ENCODE results near the gene CDKL2. TPM values are rescaled to one million over a fixed set of nuclear protein-coding genes. Genes with fewer than 3 reads are reported as not detected.
A peak's percentile ranks its signal among the peaks of the same experiment; 100 is the strongest.

The CDKL2 gene
- total and polyA plus RNA-seq, 9 of the 15 experiments (the other 6 are each of a cell fraction or from before 2014, with no cell fraction given), result 0.01 to 0.16 TPM; not detected in 7

DNA sequence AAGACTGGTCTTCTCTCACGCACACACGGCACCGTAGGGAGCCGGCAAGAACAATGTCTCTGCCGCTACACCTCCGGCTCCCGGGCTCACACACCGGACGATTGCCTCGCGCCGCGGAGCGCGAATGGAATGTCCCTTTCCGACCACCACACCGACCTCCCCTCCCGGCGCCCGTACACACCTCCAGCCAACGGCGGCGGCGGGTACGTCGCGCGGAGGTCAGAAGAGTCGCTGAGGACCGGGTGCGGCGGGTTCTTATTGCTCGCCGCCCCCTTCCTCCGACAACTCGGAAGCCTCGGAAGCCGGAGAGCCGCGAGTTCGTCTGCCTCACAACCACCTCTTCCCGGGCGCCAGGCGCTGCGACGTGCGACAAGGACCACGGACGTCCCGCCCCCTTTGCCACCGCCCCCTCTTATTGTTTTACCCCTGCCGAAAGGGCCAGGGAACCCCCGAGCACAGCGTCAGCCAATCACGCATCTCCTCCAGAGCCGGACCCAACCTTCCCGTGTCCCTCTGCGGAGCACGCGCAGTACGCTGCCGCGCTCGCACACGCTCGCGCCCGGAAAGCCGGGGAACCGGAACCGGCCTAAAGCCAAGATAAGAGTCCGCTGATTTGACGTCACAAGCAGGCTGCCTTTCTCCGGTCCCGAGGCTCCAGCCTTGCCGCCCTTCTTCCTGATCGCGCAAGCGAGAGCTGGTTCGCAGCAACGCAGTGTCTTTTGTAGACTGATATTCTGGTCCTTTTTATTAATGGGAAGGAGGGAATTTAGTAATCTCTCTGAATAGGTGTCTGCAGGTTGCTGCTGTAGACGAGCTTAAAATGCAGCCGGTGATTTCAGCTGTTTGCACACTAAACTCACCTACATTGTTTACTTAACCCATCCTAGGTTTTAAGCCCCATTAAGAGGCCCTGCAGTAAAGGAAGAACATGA lies 43.0 kb upstream of the CDKL2 start, which contains the start of gene G3BP2 (continued):
- 0 out of 4 replicates have a peak, but pooled peaks of 1 of the 2 experiments have one; percentile 22 for TF ChIP-seq RCOR1 (IDR thresholded peaks at IDR 0.05; ENCODE audit: borderline replicate concordance in 1 of 2, low read depth in 2 of 2, low read length in 2 of 2)
- TF ChIP-seq OTX1 (CRISPR knock-in tag; IDR thresholded peaks at IDR 0.05), result 0 out of 2 replicates have a peak, but pooled peaks have one; percentile 43
- no peak for TF ChIP-seq HEY1 (CRISPR knock-in tag; IDR thresholded peaks at IDR 0.05; ENCODE audit: borderline replicate concordance)
- TF ChIP-seq, protein P1, sequence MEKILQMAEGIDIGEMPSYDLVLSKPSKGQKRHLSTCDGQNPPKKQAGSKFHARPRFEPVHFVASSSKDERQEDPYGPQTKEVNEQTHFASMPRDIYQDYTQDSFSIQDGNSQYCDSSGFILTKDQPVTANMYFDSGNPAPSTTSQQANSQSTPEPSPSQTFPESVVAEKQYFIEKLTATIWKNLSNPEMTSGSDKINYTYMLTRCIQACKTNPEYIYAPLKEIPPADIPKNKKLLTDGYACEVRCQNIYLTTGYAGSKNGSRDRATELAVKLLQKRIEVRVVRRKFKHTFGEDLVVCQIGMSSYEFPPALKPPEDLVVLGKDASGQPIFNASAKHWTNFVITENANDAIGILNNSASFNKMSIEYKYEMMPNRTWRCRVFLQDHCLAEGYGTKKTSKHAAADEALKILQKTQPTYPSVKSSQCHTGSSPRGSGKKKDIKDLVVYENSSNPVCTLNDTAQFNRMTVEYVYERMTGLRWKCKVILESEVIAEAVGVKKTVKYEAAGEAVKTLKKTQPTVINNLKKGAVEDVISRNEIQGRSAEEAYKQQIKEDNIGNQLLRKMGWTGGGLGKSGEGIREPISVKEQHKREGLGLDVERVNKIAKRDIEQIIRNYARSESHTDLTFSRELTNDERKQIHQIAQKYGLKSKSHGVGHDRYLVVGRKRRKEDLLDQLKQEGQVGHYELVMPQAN (IDR thresholded peaks at IDR 0.05; ENCODE audit: borderline replicate concordance), result peak; percentile 73
- no peak for TF ChIP-seq ZNF184 (CRISPR knock-in tag; IDR thresholded peaks at IDR 0.05)
- TF ChIP-seq HNRNPUL1 (IDR thresholded peaks at IDR 0.05; ENCODE audit: low read length), result no peak
- TF ChIP-seq, protein P2, sequence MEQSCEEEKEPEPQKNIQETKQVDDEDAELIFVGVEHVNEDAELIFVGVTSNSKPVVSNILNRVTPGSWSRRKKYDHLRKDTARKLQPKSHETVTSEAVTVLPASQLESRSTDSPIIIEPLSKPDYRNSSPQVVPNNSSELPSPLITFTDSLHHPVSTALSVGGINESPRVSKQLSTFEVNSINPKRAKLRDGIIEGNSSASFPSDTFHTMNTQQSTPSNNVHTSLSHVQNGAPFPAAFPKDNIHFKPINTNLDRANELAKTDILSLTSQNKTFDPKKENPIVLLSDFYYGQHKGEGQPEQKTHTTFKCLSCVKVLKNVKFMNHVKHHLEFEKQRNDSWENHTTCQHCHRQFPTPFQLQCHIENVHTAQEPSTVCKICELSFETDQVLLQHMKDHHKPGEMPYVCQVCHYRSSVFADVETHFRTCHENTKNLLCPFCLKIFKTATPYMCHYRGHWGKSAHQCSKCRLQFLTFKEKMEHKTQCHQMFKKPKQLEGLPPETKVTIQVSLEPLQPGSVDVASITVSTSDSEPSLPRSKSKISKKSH (CRISPR knock-in tag; IDR thresholded peaks at IDR 0.05), result no peak
- TF ChIP-seq, protein P3, sequence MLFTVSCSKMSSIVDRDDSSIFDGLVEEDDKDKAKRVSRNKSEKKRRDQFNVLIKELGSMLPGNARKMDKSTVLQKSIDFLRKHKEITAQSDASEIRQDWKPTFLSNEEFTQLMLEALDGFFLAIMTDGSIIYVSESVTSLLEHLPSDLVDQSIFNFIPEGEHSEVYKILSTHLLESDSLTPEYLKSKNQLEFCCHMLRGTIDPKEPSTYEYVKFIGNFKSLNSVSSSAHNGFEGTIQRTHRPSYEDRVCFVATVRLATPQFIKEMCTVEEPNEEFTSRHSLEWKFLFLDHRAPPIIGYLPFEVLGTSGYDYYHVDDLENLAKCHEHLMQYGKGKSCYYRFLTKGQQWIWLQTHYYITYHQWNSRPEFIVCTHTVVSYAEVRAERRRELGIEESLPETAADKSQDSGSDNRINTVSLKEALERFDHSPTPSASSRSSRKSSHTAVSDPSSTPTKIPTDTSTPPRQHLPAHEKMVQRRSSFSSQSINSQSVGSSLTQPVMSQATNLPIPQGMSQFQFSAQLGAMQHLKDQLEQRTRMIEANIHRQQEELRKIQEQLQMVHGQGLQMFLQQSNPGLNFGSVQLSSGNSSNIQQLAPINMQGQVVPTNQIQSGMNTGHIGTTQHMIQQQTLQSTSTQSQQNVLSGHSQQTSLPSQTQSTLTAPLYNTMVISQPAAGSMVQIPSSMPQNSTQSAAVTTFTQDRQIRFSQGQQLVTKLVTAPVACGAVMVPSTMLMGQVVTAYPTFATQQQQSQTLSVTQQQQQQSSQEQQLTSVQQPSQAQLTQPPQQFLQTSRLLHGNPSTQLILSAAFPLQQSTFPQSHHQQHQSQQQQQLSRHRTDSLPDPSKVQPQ (CRISPR knock-in tag; IDR thresholded peaks at IDR 0.05; ENCODE audit: borderline replicate concordance), result no peak
- peak; percentile 69 for TF ChIP-seq JUND (IDR thresholded peaks at IDR 0.05; ENCODE audit: borderline replicate concordance, low read depth, low read length)
- TF ChIP-seq JUND (tag; IDR thresholded peaks at IDR 0.05; ENCODE audit: borderline replicate concordance, low read depth, low read length), result peak; percentile 69; the same call in 2 of the 3 replicates
- TF ChIP-seq SOX6 (IDR thresholded peaks at IDR 0.05), result peak; percentile 98
- TF ChIP-seq NFIX (CRISPR knock-in tag; IDR thresholded peaks at IDR 0.05; ENCODE audit: low read depth), result no peak
- TF ChIP-seq RBBP5 (IDR thresholded peaks at IDR 0.05; ENCODE audit: borderline replicate concordance, insufficient read depth, low read length, poor library complexity, severe bottlenecking), result peak; percentile 84
- no peak for TF ChIP-seq ZNF561 (CRISPR knock-in tag; conservative IDR thresholded peaks at IDR 0.05)
- TF ChIP-seq, protein P4, sequence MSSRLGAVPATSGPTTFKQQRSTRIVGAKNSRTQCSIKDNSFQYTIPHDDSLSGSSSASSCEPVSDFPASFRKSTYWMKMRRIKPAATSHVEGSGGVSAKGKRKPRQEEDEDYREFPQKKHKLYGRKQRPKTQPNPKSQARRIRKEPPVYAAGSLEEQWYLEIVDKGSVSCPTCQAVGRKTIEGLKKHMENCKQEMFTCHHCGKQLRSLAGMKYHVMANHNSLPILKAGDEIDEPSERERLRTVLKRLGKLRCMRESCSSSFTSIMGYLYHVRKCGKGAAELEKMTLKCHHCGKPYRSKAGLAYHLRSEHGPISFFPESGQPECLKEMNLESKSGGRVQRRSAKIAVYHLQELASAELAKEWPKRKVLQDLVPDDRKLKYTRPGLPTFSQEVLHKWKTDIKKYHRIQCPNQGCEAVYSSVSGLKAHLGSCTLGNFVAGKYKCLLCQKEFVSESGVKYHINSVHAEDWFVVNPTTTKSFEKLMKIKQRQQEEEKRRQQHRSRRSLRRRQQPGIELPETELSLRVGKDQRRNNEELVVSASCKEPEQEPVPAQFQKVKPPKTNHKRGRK (tag; IDR thresholded peaks at IDR 0.05), result no peak

Data from K562 (cell line).